GM23338 (cell line): ENCODE data around the gene TRIM44. TPM values are rescaled to one million over a fixed set of nuclear protein-coding genes. Genes with fewer than 3 reads are reported as not detected.

Source experiments
- ATAC-seq: fragments of 200-7000 bp; cut with Tn5 transposase; 3 replicates; pipeline ENCODE4 v1.9.1; 2020
- DNase-seq: peaks from one replicate; pipeline ENCODE4 v3.0.0-alpha.2; 2015; ENCODE audit warnings: low spot score
- H2AFZ ChIP-seq: fragments of 200-600 bp; sonication (generic); 2 replicates; pipeline ENCODE4 v1.8.0; 2016; ENCODE audit warnings: antibody characterized with exemption, mild to moderate bottlenecking, moderate library complexity
- H3F3A ChIP-seq: fragments of 200-600 bp; sonication (generic); replicated peaks from 2 replicates; pipeline ENCODE4 v1.8.0; 2017; ENCODE audit warnings: antibody characterized with exemption, mixed run types, low read depth
- H3K27ac ChIP-seq: fragments of 200-600 bp; sonication (generic); 2 replicates; pipeline ENCODE4 v1.6.1; 2016; ENCODE audit warnings: low read depth
- H3K27me3 ChIP-seq: fragments of 200-600 bp; sonication (generic); 2 replicates; pipeline ENCODE4 v1.8.0; 2016; ENCODE audit warnings: mild to moderate bottlenecking, mixed run types, moderate library complexity; ENCODE audit not compliant: insufficient read depth
- H3K36me3 ChIP-seq: fragments of 200-600 bp; sonication (generic); 2 replicates; pipeline ENCODE4 v1.8.0; 2016; ENCODE audit warnings: mild to moderate bottlenecking; ENCODE audit not compliant: insufficient read depth
- H3K4me1 ChIP-seq: fragments of 200-600 bp; sonication (generic); 2 replicates; pipeline ENCODE4 v1.8.0; 2016; ENCODE audit warnings: mild to moderate bottlenecking, moderate library complexity; ENCODE audit not compliant: insufficient read depth
- H3K4me2 ChIP-seq: fragments of 200-600 bp; sonication (generic); 2 replicates; pipeline ENCODE4 v1.7.1; 2017; ENCODE audit warnings: mixed run types
- H3K4me3 ChIP-seq: fragments of 200-600 bp; sonication (generic); 2 replicates; pipeline ENCODE4 v1.6.1; 2016; ENCODE audit warnings: mixed run types
- H3K79me2 ChIP-seq: fragments of 200-600 bp; sonication (generic); replicated peaks from 2 replicates; pipeline ENCODE4 v1.8.0; 2017; ENCODE audit warnings: mild to moderate bottlenecking; ENCODE audit not compliant: insufficient read depth
- H3K9me2 ChIP-seq: fragments of 200-600 bp; sonication (generic); 2 replicates; pipeline ENCODE4 v1.8.0; 2017; ENCODE audit not compliant: insufficient read depth
- H4K20me1 ChIP-seq: fragments of 200-600 bp; sonication (generic); replicated peaks from 2 replicates; pipeline ENCODE4 v1.8.0; 2017; ENCODE audit warnings: mild to moderate bottlenecking; ENCODE audit not compliant: insufficient read depth
- H3K27ac Mint-ChIP-seq: 2 replicates; pipeline ENCODE4 v1.8.0; 2020; ENCODE audit warnings: inconsistent platforms, mild to moderate bottlenecking, moderate library complexity, mixed read lengths
- H3K27me3 Mint-ChIP-seq: 3 replicates; pipeline ENCODE4 v1.8.0; 2022; ENCODE audit warnings: low read depth, mild to moderate bottlenecking, moderate library complexity, mixed read lengths, inconsistent platforms; ENCODE audit not compliant: insufficient read depth, poor library complexity
- H3K36me3 Mint-ChIP-seq: 3 replicates; pipeline ENCODE4 v1.8.0; 2021; ENCODE audit warnings: low read depth, mild to moderate bottlenecking, inconsistent platforms, moderate library complexity, mixed read lengths
- H3K4me1 Mint-ChIP-seq: 3 replicates; pipeline ENCODE4 v1.8.0; 2020; ENCODE audit warnings: mild to moderate bottlenecking, inconsistent platforms, mixed read lengths
- H3K4me3 Mint-ChIP-seq: 3 replicates; pipeline ENCODE4 v1.8.0; 2021; ENCODE audit warnings: moderate library complexity, mild to moderate bottlenecking, inconsistent platforms, mixed read lengths
- H3K9me3 Mint-ChIP-seq: 3 replicates; pipeline ENCODE4 v1.8.0; 2020; ENCODE audit warnings: moderate library complexity, mild to moderate bottlenecking, inconsistent platforms, mixed read lengths
- CREB1 ChIP-seq: fragments of 250-450 bp; sonication (Bioruptor Pico); IDR thresholded peaks from 2 replicates; pipeline ENCODE4 v1.5.0; 2020; ENCODE audit warnings: low read depth, mild to moderate bottlenecking, moderate library complexity
- EZH2 ChIP-seq: fragments of 200-600 bp; sonication (generic); IDR thresholded peaks from one replicate; pipeline ENCODE4 v1.8.0; 2017; ENCODE audit warnings: antibody characterized with exemption, mild to moderate bottlenecking, low read depth; ENCODE audit not compliant: unreplicated experiment
- EZH2phosphoT487 ChIP-seq: fragments of 200-600 bp; sonication (generic); IDR thresholded peaks from one replicate; pipeline ENCODE4 v1.8.1; 2018; ENCODE audit warnings: antibody characterized with exemption; ENCODE audit not compliant: unreplicated experiment
- JUNB ChIP-seq: IDR thresholded peaks from one replicate; pipeline ENCODE4 v1.6.1; 2016; ENCODE audit warnings: antibody characterized with exemption; ENCODE audit not compliant: unreplicated experiment
- NANOG ChIP-seq: IDR thresholded peaks from 2 replicates; pipeline ENCODE4 v1.6.1; 2016; ENCODE audit warnings: antibody characterized with exemption, borderline replicate concordance
- POLR2AphosphoS5 ChIP-seq: IDR thresholded peaks from 2 replicates; pipeline ENCODE4 v1.6.1; 2016; ENCODE audit warnings: antibody characterized with exemption, low read depth
- STAT1 ChIP-seq: IDR thresholded peaks from one replicate; pipeline ENCODE4 v1.6.1; 2016; ENCODE audit warnings: antibody characterized with exemption; ENCODE audit not compliant: unreplicated experiment
- ZNF114 ChIP-seq: fragments of 250-450 bp; sonication (Bioruptor Pico); IDR thresholded peaks from 2 replicates; pipeline ENCODE4 v1.5.0; 2020; ENCODE audit warnings: mild to moderate bottlenecking, moderate library complexity
- ZNF331 ChIP-seq: fragments of 250-450 bp; sonication (Bioruptor Pico); IDR thresholded peaks from 2 replicates; pipeline ENCODE4 v1.5.0; 2020; ENCODE audit warnings: low read depth, mild to moderate bottlenecking, moderate library complexity
- ZNF462 ChIP-seq: fragments of 250-450 bp; sonication (Bioruptor Pico); IDR thresholded peaks from 2 replicates; pipeline ENCODE4 v1.5.0; 2020; ENCODE audit warnings: mild to moderate bottlenecking, moderate library complexity
- polyA plus RNA-seq: library from polyadenylated mRNA; unstranded; fragments of >200 nt; fragmentation: Nextera tagmentation; extraction: Ambion mirVana; gene quantifications from 2 replicates; pipeline ENCODE4 v1.2.1, GENCODE V29; 2016
- total RNA-seq: library from RNA; depleted of rRNA; stranded (reverse); fragments of >200 nt; shearing (Covaris generic); gene quantifications from 2 replicates; pipeline ENCODE4 v1.2.3, GENCODE V29; 2014
- TF ChIP-seq, protein P1 (sequence below): IDR thresholded peaks from one replicate; pipeline ENCODE4 v1.6.1; 2018; ENCODE audit warnings: antibody characterized with exemption; ENCODE audit not compliant: unreplicated experiment
- TF ChIP-seq, protein P2 (sequence below): IDR thresholded peaks from 2 replicates; pipeline ENCODE4 v1.6.1; 2016; ENCODE audit warnings: antibody characterized with exemption
- TF ChIP-seq, protein P3 (sequence below), 2 experiments: fragments of 200-600 bp in 1 of 2; sonication (generic) in 1 of 2; conservative IDR thresholded peaks; 2 replicates each; pipeline versions ENCODE4 v1.5.1 to v1.6.1; 2016 to 2017; ENCODE audit warnings: antibody characterized with exemption in 2 of 2, low read depth in 2 of 2, mild to moderate bottlenecking in 2 of 2, moderate library complexity in 1 of 2

TRIM44 gene
- total and polyA plus RNA-seq, 2 experiments from 2014 or later: 10.3 to 10.4 TPM

DNA sequence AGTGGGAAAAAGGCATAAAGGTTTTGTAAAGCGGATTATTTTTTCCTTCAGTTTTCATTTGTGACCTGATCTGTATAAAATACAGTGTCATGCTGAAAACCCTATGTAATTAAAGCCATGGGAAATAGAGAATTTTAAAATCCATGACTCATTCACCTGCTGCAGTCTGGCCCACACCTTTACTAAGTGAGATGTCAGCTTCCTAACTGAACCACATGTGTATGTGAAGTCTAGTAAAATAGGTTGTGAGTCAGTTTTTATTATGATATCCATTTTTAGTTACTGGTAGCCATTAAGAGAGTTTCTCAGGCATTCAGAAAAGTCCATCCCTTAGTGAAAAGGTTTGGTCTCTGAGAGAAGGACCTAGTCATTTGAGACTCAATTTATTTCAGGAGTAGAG lies 60.9 kb downstream of the TRIM44 start:
- Histone ChIP-seq H2AFZ (no peak overlapping the region), H3K79me2 (peaks cover 7% of the 10 kb centered on the region), H3K4me3 (no peak overlapping the region), H3K4me2 (no peak overlapping the region), H3K36me3 (no peaks in the 10 kb centered on the region), H3K27ac (no peak overlapping the region), H3F3A (no peaks in the 10 kb centered on the region), H3K4me1 (peaks cover 11% of the 10 kb centered on the region), H4K20me1 (no peaks in the 10 kb centered on the region; the same call in 1 of the 2 replicates), H3K9me2 (no peaks in the 10 kb centered on the region), H3K27me3 (no peaks in the 10 kb centered on the region)
- peaks cover 11% of the 10 kb centered on the region for H3K4me1 Mint-ChIP-seq
- H3K9me3 Mint-ChIP-seq: no peaks in the 10 kb centered on the region
- DNase-seq (no peak), ATAC-seq (no peak)
- H3K4me3 Mint-ChIP-seq: no peak overlapping the region
- no peak for TF ChIP-seq ZNF331
- no peak for TF ChIP-seq CREB1 (CRISPR knock-in tag)
- TF ChIP-seq, protein P1, sequence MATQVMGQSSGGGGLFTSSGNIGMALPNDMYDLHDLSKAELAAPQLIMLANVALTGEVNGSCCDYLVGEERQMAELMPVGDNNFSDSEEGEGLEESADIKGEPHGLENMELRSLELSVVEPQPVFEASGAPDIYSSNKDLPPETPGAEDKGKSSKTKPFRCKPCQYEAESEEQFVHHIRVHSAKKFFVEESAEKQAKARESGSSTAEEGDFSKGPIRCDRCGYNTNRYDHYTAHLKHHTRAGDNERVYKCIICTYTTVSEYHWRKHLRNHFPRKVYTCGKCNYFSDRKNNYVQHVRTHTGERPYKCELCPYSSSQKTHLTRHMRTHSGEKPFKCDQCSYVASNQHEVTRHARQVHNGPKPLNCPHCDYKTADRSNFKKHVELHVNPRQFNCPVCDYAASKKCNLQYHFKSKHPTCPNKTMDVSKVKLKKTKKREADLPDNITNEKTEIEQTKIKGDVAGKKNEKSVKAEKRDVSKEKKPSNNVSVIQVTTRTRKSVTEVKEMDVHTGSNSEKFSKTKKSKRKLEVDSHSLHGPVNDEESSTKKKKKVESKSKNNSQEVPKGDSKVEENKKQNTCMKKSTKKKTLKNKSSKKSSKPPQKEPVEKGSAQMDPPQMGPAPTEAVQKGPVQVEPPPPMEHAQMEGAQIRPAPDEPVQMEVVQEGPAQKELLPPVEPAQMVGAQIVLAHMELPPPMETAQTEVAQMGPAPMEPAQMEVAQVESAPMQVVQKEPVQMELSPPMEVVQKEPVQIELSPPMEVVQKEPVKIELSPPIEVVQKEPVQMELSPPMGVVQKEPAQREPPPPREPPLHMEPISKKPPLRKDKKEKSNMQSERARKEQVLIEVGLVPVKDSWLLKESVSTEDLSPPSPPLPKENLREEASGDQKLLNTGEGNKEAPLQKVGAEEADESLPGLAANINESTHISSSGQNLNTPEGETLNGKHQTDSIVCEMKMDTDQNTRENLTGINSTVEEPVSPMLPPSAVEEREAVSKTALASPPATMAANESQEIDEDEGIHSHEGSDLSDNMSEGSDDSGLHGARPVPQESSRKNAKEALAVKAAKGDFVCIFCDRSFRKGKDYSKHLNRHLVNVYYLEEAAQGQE: no peak
- TF ChIP-seq, protein P2, sequence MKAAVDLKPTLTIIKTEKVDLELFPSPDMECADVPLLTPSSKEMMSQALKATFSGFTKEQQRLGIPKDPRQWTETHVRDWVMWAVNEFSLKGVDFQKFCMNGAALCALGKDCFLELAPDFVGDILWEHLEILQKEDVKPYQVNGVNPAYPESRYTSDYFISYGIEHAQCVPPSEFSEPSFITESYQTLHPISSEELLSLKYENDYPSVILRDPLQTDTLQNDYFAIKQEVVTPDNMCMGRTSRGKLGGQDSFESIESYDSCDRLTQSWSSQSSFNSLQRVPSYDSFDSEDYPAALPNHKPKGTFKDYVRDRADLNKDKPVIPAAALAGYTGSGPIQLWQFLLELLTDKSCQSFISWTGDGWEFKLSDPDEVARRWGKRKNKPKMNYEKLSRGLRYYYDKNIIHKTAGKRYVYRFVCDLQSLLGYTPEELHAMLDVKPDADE: no peak
- TF ChIP-seq NANOG: no peak
- no peak for TF ChIP-seq JUNB
- no peak for TF ChIP-seq ZNF114 (CRISPR knock-in tag)
- TF ChIP-seq EZH2: no peak
- no peak for TF ChIP-seq POLR2AphosphoS5
- TF ChIP-seq, protein P3, sequence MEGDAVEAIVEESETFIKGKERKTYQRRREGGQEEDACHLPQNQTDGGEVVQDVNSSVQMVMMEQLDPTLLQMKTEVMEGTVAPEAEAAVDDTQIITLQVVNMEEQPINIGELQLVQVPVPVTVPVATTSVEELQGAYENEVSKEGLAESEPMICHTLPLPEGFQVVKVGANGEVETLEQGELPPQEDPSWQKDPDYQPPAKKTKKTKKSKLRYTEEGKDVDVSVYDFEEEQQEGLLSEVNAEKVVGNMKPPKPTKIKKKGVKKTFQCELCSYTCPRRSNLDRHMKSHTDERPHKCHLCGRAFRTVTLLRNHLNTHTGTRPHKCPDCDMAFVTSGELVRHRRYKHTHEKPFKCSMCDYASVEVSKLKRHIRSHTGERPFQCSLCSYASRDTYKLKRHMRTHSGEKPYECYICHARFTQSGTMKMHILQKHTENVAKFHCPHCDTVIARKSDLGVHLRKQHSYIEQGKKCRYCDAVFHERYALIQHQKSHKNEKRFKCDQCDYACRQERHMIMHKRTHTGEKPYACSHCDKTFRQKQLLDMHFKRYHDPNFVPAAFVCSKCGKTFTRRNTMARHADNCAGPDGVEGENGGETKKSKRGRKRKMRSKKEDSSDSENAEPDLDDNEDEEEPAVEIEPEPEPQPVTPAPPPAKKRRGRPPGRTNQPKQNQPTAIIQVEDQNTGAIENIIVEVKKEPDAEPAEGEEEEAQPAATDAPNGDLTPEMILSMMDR (conservative IDR thresholded peaks at IDR 0.05; ENCODE audit: low read depth in 2 of 2): no peak
- TF ChIP-seq STAT1: no peak
- TF ChIP-seq ZNF462 (CRISPR knock-in tag): no peak
- TF ChIP-seq EZH2phosphoT487: no peak
- H3K36me3 Mint-ChIP-seq: peaks cover 14% of the 10 kb centered on the region; the same call in 2 of the 3 replicates
- no peaks in the 10 kb centered on the region for H3K27me3 Mint-ChIP-seq
- H3K27ac Mint-ChIP-seq: no peak overlapping the region
